HCT116 (cell line): ENCODE data around the gene FAM184A. TPM values are rescaled to one million over a fixed set of nuclear protein-coding genes. Genes with fewer than 3 reads are reported as not detected.

Source experiments
- ATAC-seq: fragments of 200-7000 bp; cut with Tn5 transposase; 2 replicates; pipeline ENCODE4 v1.9.1; 2020; ENCODE audit warnings: mild to moderate bottlenecking, moderate library complexity
- BruUV-seq: library from RNA; stranded (reverse); fragments of 400-500 nt; replicated peaks from 2 replicates; lab custom pipeline; 2021; lab: Mats Ljungman, UMichigan
- CTCF ChIA-PET: fragments of 300-600 bp; sonication (Branson Sonifier 250); formaldehyde crosslinking; loops from one replicate; lab custom pipeline; 2021; ENCODE audit warnings: antibody characterized with exemption; lab: Charles Lee
- POLR2A ChIA-PET: fragments of 300-600, 350-600 bp; sonication (Branson Sonifier 250); formaldehyde crosslinking; loops from one replicate; lab custom pipeline; 2021; ENCODE audit warnings: antibody characterized with exemption; lab: Charles Lee
- RAD21 ChIA-PET, 2 experiments: fragments of 300-600 bp; sonication (Branson Sonifier 250); formaldehyde crosslinking; loops; one replicate each; lab custom pipeline; 2023; ENCODE audit warnings: low total read pairs in 2 of 2; ENCODE audit not compliant: uncharacterized antibody in 2 of 2, unreplicated experiment in 2 of 2, low non-redundant PET in 1 of 2; lab: Charles Lee
- DNase-seq: peaks from one replicate; pipeline ENCODE4 v3.0.0-alpha.2; 2010; ENCODE audit warnings: low read depth, low spot score
- H2AFZ ChIP-seq: fragments of 200-600 bp; shearing (Covaris generic), sonication (generic); 2 replicates; pipeline ENCODE4 v1.6.1; 2017; ENCODE audit warnings: low read depth, mixed run types, mixed read lengths, antibody characterized with exemption, low read length; ENCODE audit not compliant: poor library complexity, severe bottlenecking
- H3K27ac ChIP-seq: 2 replicates; pipeline ENCODE4 v1.5.1; 2012; ENCODE audit warnings: low read depth, low read length
- H3K27me3 ChIP-seq: fragments of 200-600 bp; sonication (generic); 2 replicates; pipeline ENCODE4 v1.6.1; 2016; ENCODE audit warnings: mixed run types, low read length, mixed read lengths; ENCODE audit not compliant: insufficient read depth
- H3K36me3 ChIP-seq, 2 experiments: fragments of 200-500 bp in 1 of 2; fragments of 200-600 bp in 1 of 2; sonication (Bioruptor generic) in 1 of 2; sonication (generic) in 1 of 2; 2 replicates each; pipeline versions ENCODE4 v1.5.1 to v1.6.1; 2014 to 2016; ENCODE audit warnings: low read length in 2 of 2, inconsistent platforms in 1 of 2, mixed read lengths in 1 of 2, mixed run types in 1 of 2; ENCODE audit not compliant: insufficient read depth in 2 of 2, control insufficient read depth in 1 of 2
- H3K4me1 ChIP-seq, 2 experiments: fragments of 200-600 bp in 1 of 2; sonication (generic) in 1 of 2; 2 replicates each; pipeline versions ENCODE4 v1.5.1 to v1.6.1; 2012 to 2017; ENCODE audit warnings: low read length in 2 of 2, inconsistent platforms in 1 of 2, mild to moderate bottlenecking in 1 of 2, mixed read lengths in 1 of 2, mixed run types in 1 of 2, moderate library complexity in 1 of 2; ENCODE audit not compliant: insufficient read depth in 2 of 2, control insufficient read depth in 1 of 2
- H3K4me2 ChIP-seq: fragments of 200-600 bp; sonication (generic); 2 replicates; pipeline ENCODE4 v1.6.1; 2017; ENCODE audit warnings: mixed run types, low read length, mixed read lengths
- H3K4me3 ChIP-seq, 2 experiments: fragments of 200-600 bp in 1 of 2; sonication (generic) in 1 of 2; replicated peaks in 1 of 2; 2 replicates each; pipeline ENCODE4 v1.5.1; 2011 to 2016; ENCODE audit warnings: low read length in 2 of 2, control low read depth in 1 of 2, low read depth in 1 of 2, mild to moderate bottlenecking in 1 of 2, mixed read lengths in 1 of 2, mixed run types in 1 of 2
- H3K79me2 ChIP-seq: fragments of 200-600 bp; sonication (generic); 2 replicates; pipeline ENCODE4 v1.6.1; 2017; ENCODE audit warnings: mild to moderate bottlenecking, mixed run types, low read length, moderate library complexity, mixed read lengths; ENCODE audit not compliant: insufficient read depth
- H3K9ac ChIP-seq: fragments of 200-600 bp; sonication (generic); 2 replicates; pipeline ENCODE4 v1.6.1; 2016; ENCODE audit warnings: low read length, mixed read lengths
- H3K9me2 ChIP-seq: fragments of 200-600 bp; sonication (generic), shearing (Covaris generic); 2 replicates; pipeline ENCODE4 v1.6.1; 2017; ENCODE audit warnings: mixed run types, mild to moderate bottlenecking, moderate library complexity; ENCODE audit not compliant: insufficient read depth
- H3K9me3 ChIP-seq, 2 experiments: fragments of 200-500 bp in 1 of 2; fragments of 200-600 bp in 1 of 2; sonication (Bioruptor generic) in 1 of 2; sonication (generic) in 1 of 2; 2 replicates each; pipeline ENCODE4 v1.6.1; 2014 to 2017; ENCODE audit warnings: low read length in 2 of 2, mixed read lengths in 2 of 2, inconsistent platforms in 1 of 2, low read depth in 1 of 2, mild to moderate bottlenecking in 1 of 2, mixed run types in 1 of 2, moderate library complexity in 1 of 2; ENCODE audit not compliant: control insufficient read depth in 1 of 2, insufficient read depth in 1 of 2
- H4K20me1 ChIP-seq: fragments of 200-600 bp; sonication (generic), shearing (Covaris generic); 2 replicates; pipeline ENCODE4 v1.6.1; 2017; ENCODE audit warnings: mixed run types, mild to moderate bottlenecking, moderate library complexity; ENCODE audit not compliant: insufficient read depth
- FOSL1 ChIP-seq: IDR thresholded peaks from 2 replicates; pipeline ENCODE4 v1.6.1; 2012; ENCODE audit warnings: low read depth
- POLR2AphosphoS5 ChIP-seq: IDR thresholded peaks from 2 replicates; pipeline ENCODE4 v1.6.1; 2011; ENCODE audit warnings: mild to moderate bottlenecking, low read depth, low read length, moderate library complexity
- REST ChIP-seq: IDR thresholded peaks from 2 replicates; pipeline ENCODE4 v1.6.1; 2012; ENCODE audit warnings: low read depth
- SP1 ChIP-seq: IDR thresholded peaks from 2 replicates; pipeline ENCODE4 v1.6.1; 2012; ENCODE audit warnings: low read depth
- TCF7L2 ChIP-seq: IDR thresholded peaks from 2 replicates; pipeline ENCODE4 v1.7.0; 2011; ENCODE audit warnings: borderline replicate concordance, inconsistent platforms; ENCODE audit not compliant: insufficient read depth, insufficient read length; ENCODE audit errors: extremely low read depth
- intact Hi-C: fragments of 100-400 bp; cut with micrococcal nuclease; formaldehyde crosslinking; loops from 2 replicates; pipeline ENCODE4 v1.10.0; 2022
- total RNA-seq: library from RNA; stranded (reverse); gene quantifications from one replicate; pipeline ENCODE4 v1.2.1, GENCODE V29; 2021; ENCODE audit not compliant: unreplicated experiment
- TF ChIP-seq, protein P1 (sequence below), 3 experiments: fragments of 200-600 bp in 1 of 3; sonication (generic) in 1 of 3; IDR thresholded peaks in 2 of 3; conservative IDR thresholded peaks in 1 of 3; 2 replicates each; pipeline ENCODE4 v1.5.1; 2012 to 2017; ENCODE audit warnings: low read depth in 2 of 3, low read length in 2 of 3, antibody characterized with exemption in 1 of 3, borderline replicate concordance in 1 of 3, control low read depth in 1 of 3, mild to moderate bottlenecking in 1 of 3, mixed read lengths in 1 of 3, mixed run types in 1 of 3, moderate library complexity in 1 of 3; ENCODE audit not compliant: insufficient read depth in 1 of 3

The FAM184A gene
- total RNA-seq, 1 experiment from 2014 or later: 2.4 TPM

DNA sequence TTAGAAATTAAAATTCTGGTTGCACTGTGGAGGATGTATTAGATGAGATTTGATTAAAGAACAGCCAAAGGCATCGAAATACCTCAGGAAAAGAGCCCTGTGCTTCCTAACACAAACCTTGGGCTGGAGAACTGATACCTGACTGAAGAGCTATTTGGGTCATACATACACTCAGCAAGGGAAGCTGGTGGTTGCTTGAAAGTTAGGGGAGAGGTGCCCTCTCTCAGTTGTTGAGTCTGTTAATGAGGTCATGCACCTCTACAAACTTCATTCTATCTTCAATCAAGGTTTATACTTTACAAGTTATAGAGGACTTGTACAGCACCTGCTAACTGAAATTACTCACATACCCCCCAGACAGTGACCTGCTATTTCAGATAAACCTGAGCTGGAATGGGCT is 25.5 kb downstream of the FAM184A start:
- ATAC-seq: no peak

More for the DNA sequence above, 25.5 kb downstream of the FAM184A start:
- ChIA-PET POLR2A (no interaction called here), RAD21 (no interaction called here), CTCF (no interaction called here)
- Histone ChIP-seq H3K79me2 (no peaks in the 10 kb centered on the region), H3K4me3 (no peak overlapping the region), H3K27me3 (no peaks in the 10 kb centered on the region), H3K4me1 (no peaks in the 10 kb centered on the region), H3K36me3 (no peaks in the 10 kb centered on the region), H3K9me3 (no peaks in the 10 kb centered on the region), H2AFZ (no peak overlapping the region), H4K20me1 (no peaks in the 10 kb centered on the region), H3K9ac (no peak overlapping the region), H3K27ac (no peak overlapping the region), H3K4me2 (no peak overlapping the region), H3K9me2 (no peaks in the 10 kb centered on the region)
- intact Hi-C loops: no loop called here
- no peak for TF ChIP-seq FOSL1
- TF ChIP-seq POLR2AphosphoS5: no peak
- TF ChIP-seq TCF7L2: no peak
- TF ChIP-seq REST: no peak
- TF ChIP-seq, protein P1, sequence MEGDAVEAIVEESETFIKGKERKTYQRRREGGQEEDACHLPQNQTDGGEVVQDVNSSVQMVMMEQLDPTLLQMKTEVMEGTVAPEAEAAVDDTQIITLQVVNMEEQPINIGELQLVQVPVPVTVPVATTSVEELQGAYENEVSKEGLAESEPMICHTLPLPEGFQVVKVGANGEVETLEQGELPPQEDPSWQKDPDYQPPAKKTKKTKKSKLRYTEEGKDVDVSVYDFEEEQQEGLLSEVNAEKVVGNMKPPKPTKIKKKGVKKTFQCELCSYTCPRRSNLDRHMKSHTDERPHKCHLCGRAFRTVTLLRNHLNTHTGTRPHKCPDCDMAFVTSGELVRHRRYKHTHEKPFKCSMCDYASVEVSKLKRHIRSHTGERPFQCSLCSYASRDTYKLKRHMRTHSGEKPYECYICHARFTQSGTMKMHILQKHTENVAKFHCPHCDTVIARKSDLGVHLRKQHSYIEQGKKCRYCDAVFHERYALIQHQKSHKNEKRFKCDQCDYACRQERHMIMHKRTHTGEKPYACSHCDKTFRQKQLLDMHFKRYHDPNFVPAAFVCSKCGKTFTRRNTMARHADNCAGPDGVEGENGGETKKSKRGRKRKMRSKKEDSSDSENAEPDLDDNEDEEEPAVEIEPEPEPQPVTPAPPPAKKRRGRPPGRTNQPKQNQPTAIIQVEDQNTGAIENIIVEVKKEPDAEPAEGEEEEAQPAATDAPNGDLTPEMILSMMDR (IDR thresholded peaks at IDR 0.05 in 2 of 3, conservative IDR thresholded peaks at IDR 0.05 in 1 of 3; ENCODE audit: borderline replicate concordance in 1 of 3, insufficient read depth in 1 of 3, low read depth in 2 of 3, low read length in 2 of 3): no peak
- TF ChIP-seq SP1: no peak
- BruUV-seq: no TSS peak
- no peak for DNase-seq
